Activated CD4-positive, alpha-beta T cell treated with anti-CD3 and anti-CD28 coated beads, Interleukin-2, Interleukin-4, amounts not matched to agents 100 ng/mL and 50 ng/mL, durations not matched to agents 16 hours and 8 hours (primary cell): ENCODE measurements around the gene MST1R.

Experiments used
- DNase-seq: peaks from one replicate; pipeline ENCODE4 v3.0.0-alpha.2; 2020; ENCODE audit warnings: low spot score

The MST1R gene

DNA sequence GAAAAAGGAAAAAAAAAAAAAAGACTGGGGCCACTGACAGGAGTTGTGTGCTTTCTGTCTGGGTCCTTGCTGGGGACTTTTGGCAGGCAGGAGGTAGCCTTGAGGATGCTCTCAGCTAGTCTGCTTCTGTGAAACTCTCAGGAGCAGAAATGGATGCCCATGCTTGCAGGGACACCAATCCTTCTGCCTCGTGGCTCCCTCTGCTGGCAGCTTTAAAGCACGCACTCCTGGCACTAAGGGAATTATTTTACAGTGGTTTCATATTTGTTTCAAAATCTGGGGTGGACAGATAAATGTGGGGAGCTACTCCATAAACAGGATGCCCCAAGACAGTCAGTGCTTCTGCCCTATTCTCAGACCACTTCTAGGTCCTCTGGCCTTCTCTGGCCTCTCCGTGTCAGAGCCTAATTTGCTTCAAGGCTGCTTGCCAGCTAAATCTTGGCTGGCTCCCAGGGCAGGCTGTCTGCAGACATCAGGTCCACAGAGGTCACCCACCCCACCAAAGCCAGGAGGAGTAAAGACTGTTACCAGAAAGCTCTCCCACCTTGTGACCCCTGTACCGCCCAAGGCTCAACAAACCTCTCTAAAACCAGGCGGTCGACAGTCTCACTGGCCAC lies 64.4 kb downstream of the MST1R start:
- peak; percentile 79 for DNase-seq
